Upper lobe of right lung (tissue), 1 donor: ENCODE measurements around the gene SLC35A5. TPM values are rescaled to one million over a fixed set of nuclear protein-coding genes. Genes with fewer than 3 reads are reported as not detected.

ENCODE experiments used
- ATAC-seq: fragments of 200-7000 bp; cut with Tn5 transposase; one replicate; pipeline ENCODE4 v1.9.1; 2020; ENCODE audit warnings: mild to moderate bottlenecking, moderate library complexity
- DNase-seq: peaks from one replicate; pipeline ENCODE4 v3.0.0-alpha.2; 2020
- H3K27ac ChIP-seq: fragments of 200-600 bp; one replicate; pipeline ENCODE4 v1.8.0; 2022
- H3K27me3 ChIP-seq: fragments of 200-600 bp; one replicate; pipeline ENCODE4 v1.8.0; 2022; ENCODE audit warnings: mild to moderate bottlenecking
- H3K36me3 ChIP-seq: fragments of 200-600 bp; one replicate; pipeline ENCODE4 v1.8.0; 2022
- H3K4me1 ChIP-seq: fragments of 200-600 bp; one replicate; pipeline ENCODE4 v1.8.0; 2022
- H3K4me3 ChIP-seq: fragments of 200-600 bp; one replicate; pipeline ENCODE4 v1.8.0; 2022; ENCODE audit warnings: mild to moderate bottlenecking
- H3K9me3 ChIP-seq: fragments of 200-600 bp; one replicate; pipeline ENCODE4 v1.8.0; 2022
- intact Hi-C: fragments of 100-400 bp; cut with DNase I; formaldehyde crosslinking; loops from one replicate; pipeline ENCODE4 v1.11.0; 2022
- total RNA-seq: library from RNA; stranded (reverse); fragmentation: NEBNext Ultra II Directional; extraction: Animal tissue kit (Norgen Biotek cat#: 25700); gene quantifications from one replicate; pipeline ENCODE4 v1.2.1, GENCODE V29; 2021
- TF ChIP-seq, protein P1 (sequence below): fragments of 200-600 bp; IDR thresholded peaks from one replicate; pipeline ENCODE4 v1.8.0; 2022; ENCODE audit warnings: antibody characterized with exemption
- donor health status: DM: no; HTN: yes; CAD: no; lungs with severe emphysema.

SLC35A5 gene
- total RNA-seq, 1 donor from 2014 or later = 40.5 TPM

DNA sequence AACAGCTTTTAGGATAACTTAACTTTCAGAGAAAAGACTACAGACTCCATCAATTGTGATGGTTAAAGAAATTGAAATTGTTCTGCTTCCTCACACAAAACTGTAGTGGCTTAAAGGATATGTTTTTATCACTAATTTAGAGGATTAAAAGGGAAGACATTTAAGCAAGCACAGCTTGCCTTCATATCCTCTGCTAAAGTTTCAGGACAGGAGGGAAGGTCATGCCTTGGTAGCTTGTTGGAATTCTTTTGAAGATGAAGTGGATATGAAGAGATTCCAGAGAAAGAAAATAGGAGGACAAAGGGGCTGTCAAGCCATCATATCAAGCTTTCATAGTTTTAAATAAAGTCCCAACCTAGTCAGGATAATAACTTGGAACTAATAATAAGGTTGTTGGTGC, 46.0 kb downstream of the SLC35A5 start:
- Histone ChIP-seq H3K36me3 (no peaks in the 10 kb centered on the region), H3K9me3 (no peaks in the 10 kb centered on the region), H3K27me3 (no peaks in the 10 kb centered on the region), H3K4me1 (no peaks in the 10 kb centered on the region), H3K4me3 (no peak overlapping the region), H3K27ac (no peak overlapping the region)
- DNase-seq (no peak), ATAC-seq (no peak)
- TF ChIP-seq, protein P1, sequence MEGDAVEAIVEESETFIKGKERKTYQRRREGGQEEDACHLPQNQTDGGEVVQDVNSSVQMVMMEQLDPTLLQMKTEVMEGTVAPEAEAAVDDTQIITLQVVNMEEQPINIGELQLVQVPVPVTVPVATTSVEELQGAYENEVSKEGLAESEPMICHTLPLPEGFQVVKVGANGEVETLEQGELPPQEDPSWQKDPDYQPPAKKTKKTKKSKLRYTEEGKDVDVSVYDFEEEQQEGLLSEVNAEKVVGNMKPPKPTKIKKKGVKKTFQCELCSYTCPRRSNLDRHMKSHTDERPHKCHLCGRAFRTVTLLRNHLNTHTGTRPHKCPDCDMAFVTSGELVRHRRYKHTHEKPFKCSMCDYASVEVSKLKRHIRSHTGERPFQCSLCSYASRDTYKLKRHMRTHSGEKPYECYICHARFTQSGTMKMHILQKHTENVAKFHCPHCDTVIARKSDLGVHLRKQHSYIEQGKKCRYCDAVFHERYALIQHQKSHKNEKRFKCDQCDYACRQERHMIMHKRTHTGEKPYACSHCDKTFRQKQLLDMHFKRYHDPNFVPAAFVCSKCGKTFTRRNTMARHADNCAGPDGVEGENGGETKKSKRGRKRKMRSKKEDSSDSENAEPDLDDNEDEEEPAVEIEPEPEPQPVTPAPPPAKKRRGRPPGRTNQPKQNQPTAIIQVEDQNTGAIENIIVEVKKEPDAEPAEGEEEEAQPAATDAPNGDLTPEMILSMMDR = no peak
- intact Hi-C loops = no loop called here

DNA sequence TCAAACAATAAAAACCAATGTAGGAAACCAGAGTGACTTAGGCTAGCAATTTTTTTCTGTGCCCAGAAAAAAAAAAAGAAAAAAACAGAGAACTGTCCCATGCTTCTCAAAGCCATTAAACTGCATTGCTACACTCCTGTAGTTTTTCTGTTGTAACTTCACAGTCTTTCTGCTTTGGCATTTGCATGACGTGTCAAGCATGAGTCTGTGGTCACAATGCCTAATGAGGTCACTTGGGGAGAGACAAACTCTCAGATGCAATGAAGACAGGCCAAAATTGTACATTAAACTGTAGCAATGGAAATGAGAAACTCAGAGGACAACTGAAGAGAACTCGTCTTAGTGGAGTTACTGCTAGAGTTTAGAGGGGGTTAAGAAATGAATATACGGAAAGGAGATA, 48.3 kb downstream of the SLC35A5 start:
- H3K27ac ChIP-seq = no peak overlapping the region
- intact Hi-C loops = no loop called here

GRCh38 chr3:112611752-112612515, 50.1 kb downstream of the SLC35A5 start:
- no peak for ATAC-seq
- Histone ChIP-seq H3K27ac (no peak overlapping the region), H3K4me3 (no peak overlapping the region), H3K4me1 (no peaks in the 10 kb centered on the region), H3K9me3 (no peaks in the 10 kb centered on the region), H3K36me3 (no peaks in the 10 kb centered on the region), H3K27me3 (no peaks in the 10 kb centered on the region)
- intact Hi-C loops = no loop called here
- DNase-seq = no peak
- TF ChIP-seq, protein P1 = no peak

More for the DNA sequence above, 48.3 kb downstream of the SLC35A5 start:
- Histone ChIP-seq H3K9me3 (no peaks in the 10 kb centered on the region), H3K4me1 (no peaks in the 10 kb centered on the region), H3K36me3 (no peaks in the 10 kb centered on the region), H3K27me3 (no peaks in the 10 kb centered on the region), H3K4me3 (no peak overlapping the region)
- ATAC-seq (no peak), DNase-seq (no peak)
- TF ChIP-seq, protein P1 = no peak

DNA sequence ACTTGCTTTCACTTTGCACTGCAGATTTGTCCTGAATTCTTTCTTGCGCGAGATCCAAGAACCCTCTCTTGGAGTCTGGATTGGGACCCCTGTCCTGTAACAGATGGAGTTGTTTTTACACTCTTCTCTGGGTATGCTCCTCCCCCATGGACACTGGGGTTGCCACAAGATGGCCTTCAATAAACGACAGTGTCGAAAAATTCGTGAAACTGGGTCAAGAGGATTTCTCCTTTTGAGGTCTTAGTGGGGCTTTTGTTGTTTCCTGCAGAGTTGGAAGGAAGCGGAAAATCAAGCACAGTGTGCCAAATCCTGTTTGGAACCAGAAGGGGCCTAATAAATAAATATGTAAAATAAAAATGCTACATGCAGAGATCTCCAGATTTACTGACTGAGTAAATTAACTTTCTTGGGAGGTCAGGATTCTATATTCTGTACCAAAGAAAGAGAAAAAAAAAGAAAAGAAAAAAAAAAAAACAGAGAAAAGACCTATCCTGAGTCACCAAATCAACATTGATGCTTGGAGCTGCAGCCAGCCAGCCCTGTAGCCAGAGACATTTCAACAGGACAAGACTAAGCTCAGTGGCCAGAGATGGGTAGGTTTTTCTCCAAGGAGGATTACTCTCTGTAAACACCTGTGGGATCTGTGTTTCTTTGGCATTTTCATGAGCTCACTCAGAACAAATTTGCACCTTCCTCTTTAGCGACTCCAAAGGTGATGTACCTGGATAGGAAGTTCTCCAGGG, 54.3 kb downstream of the SLC35A5 start:
- H3K4me1 ChIP-seq = no peaks in the 10 kb centered on the region
- ATAC-seq (no peak), DNase-seq (no peak)
- no peaks in the 10 kb centered on the region for H3K27me3 ChIP-seq
- H3K9me3 ChIP-seq = no peaks in the 10 kb centered on the region
- H3K36me3 ChIP-seq = no peaks in the 10 kb centered on the region
- H3K27ac ChIP-seq = no peak overlapping the region
- TF ChIP-seq, protein P1 = no peak
- intact Hi-C loops = no loop called here
- no peak overlapping the region for H3K4me3 ChIP-seq

GRCh38 chr3:112617285-112617684, 55.4 kb downstream of the SLC35A5 start:
- Histone ChIP-seq H3K27ac (no peak overlapping the region), H3K4me1 (no peaks in the 10 kb centered on the region), H3K4me3 (no peak overlapping the region), H3K9me3 (no peaks in the 10 kb centered on the region), H3K27me3 (no peaks in the 10 kb centered on the region), H3K36me3 (no peaks in the 10 kb centered on the region)
- TF ChIP-seq, protein P1 = no peak
- DNase-seq = no peak
- no peak for ATAC-seq
- intact Hi-C loops = no loop called here
